ENCODE results near the gene TMC8. TPM values are rescaled to one million over a fixed set of nuclear protein-coding genes. Genes with fewer than 3 reads are reported as not detected.
"Not testable (repeated sequence)": the region's sequence is repeated elsewhere in the genome, so short reads cannot be mapped to it uniquely, and the experiment has no call there.

TMC8 gene
- polyA plus RNA-seq, 4 donors, result 0.90 to 2.6 (median 1.8) TPM

DNA sequence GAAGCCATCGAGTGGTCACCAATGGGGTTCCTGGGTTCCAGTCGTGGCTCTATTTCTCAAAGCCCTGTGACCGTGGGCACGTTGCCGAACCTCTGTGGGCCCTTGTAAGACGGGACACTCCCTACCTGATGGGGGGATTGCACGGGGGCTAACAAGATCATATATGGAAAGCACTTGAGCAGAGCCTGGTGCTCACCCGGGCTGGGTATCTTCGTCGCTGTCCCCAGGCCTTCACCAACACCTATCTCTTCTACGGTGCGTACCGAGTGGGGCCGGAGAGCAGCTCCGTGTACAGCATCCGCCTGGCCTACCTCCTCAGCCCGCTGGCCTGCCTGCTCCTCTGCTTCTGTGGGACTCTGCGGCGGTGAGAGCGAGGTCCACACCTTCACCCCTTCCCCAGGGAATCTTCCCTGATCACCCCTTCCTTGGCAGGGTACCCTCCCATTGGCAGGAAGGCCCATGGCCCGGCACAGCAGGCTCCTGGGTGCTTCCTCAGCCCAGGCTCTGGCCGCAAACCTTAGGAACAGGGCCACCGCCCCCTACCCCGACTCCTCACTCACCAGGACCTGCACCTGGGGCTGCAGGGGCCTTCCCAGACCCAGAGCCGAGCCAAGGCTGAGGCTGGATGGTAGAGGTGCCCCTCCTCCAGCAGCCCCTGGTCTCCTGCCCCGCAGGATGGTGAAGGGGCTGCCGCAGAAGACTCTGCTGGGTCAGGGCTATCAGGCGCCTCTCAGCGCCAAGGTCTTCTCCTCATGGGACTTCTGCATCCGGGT lies 2.8 kb downstream of the TMC8 start:
- no peak for DNase-seq (ENCODE audit: low read depth in 4 of 4, low spot score in 3 of 4)

DNA sequence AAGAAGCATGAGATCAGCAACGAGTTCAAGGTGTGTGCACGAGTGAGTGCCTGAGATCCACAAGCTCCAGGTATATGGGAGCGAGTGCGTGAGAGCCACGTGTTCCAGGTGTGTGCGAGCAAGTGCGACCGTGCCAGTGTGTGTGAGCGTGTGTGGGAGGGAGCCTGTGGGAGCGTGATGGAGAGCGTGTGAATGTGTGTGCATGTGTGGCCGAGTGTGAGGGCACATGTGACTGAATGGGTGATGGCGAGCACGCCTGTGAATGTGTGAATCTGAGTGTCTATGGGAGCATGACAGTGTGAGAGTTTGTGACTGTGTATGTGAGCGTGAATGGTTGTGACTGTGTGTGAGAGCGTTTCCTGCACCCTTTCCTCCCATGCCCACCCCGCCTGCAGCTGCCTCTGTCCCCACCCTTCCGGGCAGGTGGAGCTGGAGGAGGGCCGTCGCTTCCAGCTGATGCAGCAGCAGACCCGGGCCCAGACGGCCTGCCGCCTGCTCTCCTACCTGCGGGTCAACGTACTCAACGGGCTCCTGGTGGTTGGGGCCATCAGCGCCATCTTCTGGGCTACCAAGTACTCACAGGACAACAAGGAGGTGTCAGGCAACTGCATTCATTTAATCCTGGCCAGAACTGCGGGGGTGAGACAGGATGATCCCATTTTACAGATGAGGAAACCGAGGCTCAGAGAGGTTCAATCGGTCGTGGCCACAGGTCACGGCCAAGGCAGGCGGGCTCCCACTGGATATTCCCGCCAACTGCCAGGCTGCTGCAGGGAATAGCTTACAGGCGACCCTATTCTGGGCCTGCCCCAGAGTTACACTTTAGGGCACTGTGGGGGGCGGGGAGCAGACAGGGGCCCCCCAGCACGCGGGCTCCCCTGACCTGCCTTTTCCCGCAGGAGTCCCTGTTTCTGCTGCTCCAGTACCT lies 3.7 kb downstream of the TMC8 start:
- no peak for DNase-seq (ENCODE audit: low read depth in 4 of 4, low spot score in 3 of 4)

DNA sequence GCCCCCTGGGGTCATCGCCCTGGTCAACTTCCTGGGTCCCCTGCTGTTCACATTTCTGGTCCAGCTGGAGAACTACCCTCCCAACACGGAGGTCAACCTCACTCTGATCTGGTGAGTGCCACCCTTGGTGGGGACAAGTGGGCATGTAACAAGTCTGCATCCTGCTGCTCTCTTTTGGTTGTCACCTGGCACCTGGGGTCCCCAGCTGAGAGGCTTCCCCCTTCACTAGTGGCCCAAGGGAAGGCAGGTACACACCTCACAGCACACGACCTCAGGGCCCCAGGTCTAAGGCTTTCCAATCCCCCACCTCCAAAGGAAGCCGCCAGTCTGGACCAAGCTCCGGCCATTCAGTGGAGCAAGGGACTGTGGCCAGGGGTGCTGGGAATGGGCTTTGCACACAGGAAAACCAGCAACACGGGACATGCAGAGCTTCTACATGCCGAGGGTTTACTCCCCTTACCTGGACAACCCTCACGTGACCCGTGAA lies 4.4 kb downstream of the TMC8 start:
- DNase-seq (ENCODE audit: low read depth in 4 of 4, low spot score in 3 of 4), result no peak

DNA sequence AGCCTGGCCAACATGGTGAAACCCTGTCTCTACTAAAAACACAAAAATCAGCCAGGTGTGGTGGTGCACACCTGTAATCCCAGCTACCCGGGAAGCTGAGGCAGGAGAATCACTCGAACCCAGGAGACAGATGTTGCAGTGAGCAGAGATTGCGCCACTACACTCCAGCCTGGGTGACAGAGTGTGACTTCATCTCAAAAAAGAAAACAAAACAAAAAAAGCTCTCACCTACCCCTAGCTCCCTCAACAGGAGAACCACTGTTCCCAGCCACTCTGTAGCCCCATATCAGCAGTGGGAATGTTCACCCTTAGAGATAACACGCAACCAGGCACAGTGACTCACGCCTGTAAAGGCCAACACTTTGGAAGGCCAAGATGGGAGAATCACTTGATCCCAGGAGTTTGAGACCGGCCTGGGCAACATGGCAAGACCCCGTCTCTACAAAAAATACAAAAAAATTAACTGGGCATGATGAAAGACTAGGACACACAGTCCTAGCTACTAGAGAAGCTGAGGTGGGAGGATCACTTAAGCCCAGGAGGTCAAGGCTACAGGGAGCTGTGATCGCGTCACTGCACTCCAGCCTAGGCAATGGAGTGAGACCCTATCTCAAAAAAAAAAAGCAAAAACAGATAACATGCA lies 5.4 kb downstream of the TMC8 start:
- DNase-seq (ENCODE audit: low read depth in 4 of 4, low spot score in 3 of 4), result no peak

DNA sequence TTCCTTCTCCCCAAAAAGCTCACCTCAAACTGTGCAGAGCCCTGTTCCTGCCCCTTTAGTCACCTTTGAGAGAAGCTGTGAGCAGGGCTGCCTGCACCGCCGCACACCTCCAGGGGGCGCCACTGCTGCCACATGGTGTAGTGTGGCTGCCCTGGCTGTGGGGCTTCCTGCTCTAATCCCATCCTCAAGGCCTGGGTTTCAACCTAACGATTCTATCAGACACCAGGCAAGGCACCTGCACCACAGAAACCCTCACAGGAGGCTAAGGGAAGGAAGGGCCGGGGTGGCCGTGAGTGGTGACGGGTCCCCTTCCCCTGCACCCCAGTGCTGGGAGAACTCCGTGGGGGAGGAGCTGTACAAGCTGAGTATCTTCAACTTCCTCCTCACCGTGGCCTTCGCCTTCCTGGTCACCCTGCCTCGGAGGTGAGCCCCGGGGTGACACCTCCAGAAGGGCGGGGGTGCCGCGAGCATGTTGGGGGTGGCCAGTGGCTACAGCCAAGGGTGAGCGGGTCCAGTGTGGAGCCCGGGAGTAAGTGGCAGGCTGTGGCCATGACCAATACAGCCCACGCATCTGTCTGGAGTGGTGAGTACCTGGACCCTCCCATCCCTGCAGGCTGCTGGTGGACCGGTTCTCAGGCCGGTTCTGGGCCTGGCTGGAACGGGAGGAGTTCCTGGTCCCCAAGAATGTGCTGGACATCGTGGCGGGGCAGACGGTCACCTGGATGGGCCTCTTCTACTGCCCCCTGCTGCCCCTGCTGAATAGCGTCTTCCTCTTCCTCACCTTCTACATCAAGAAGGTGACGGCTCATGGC lies 7.0 kb downstream of the TMC8 start:
- no peak for DNase-seq (ENCODE audit: low read depth in 4 of 4, low spot score in 3 of 4)

DNA sequence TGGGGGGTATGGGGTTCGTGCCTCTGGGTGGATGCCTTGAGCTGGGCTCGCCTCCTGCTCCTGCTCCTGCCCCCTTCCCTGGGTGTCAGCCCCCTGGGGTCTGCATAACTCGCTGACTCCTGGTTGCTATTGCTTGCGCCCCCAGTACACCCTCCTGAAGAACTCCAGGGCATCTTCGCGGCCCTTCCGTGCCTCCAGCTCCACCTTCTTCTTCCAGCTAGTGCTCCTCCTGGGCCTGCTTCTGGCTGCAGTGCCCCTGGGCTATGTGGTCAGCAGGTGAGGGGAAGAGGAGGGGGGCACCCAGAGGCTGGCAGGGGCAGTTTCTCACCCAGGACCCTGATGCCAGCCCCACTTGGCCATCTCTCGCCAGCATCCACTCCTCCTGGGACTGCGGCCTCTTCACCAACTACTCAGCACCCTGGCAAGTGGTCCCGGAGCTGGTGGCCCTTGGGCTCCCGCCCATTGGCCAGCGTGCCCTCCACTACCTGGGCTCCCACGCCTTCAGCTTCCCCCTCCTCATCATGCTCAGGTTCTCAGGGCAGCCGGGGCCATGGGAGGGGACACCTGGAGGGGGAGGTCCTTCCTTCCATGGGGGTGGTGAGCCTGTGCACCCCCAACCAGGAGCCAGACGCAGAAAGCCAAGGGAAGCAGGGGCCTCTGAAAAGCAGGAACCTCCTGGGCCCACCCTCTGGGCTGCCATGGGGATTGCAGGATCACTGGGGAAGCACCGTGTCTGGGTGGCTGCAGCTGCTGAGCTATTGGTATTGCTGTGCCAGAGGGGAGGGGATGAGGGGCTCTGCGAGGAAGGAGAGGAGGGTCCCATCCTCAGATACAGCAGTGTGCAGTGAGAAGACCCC lies 7.9 kb downstream of the TMC8 start:
- DNase-seq (ENCODE audit: low read depth in 4 of 4, low spot score in 3 of 4), result no peak

DNA sequence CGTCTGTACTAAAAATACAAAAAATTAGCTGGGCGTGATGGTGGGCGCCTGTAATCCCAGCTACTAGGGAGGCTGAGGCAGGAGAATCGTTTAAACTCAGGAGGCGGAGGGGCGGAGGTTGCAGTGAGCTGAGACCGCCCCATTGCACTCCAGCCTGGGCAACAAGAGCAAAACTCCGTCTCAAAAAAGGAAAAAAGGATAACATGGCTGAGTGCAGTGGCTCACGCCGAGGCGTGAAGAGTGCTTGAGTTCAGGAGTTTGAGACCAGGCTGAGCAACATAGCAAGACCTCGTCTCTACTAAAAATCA lies 9.2 kb downstream of the TMC8 start:
- not testable (repeated sequence) for DNase-seq (ENCODE audit: low read depth in 4 of 4, low spot score in 3 of 4)

DNA sequence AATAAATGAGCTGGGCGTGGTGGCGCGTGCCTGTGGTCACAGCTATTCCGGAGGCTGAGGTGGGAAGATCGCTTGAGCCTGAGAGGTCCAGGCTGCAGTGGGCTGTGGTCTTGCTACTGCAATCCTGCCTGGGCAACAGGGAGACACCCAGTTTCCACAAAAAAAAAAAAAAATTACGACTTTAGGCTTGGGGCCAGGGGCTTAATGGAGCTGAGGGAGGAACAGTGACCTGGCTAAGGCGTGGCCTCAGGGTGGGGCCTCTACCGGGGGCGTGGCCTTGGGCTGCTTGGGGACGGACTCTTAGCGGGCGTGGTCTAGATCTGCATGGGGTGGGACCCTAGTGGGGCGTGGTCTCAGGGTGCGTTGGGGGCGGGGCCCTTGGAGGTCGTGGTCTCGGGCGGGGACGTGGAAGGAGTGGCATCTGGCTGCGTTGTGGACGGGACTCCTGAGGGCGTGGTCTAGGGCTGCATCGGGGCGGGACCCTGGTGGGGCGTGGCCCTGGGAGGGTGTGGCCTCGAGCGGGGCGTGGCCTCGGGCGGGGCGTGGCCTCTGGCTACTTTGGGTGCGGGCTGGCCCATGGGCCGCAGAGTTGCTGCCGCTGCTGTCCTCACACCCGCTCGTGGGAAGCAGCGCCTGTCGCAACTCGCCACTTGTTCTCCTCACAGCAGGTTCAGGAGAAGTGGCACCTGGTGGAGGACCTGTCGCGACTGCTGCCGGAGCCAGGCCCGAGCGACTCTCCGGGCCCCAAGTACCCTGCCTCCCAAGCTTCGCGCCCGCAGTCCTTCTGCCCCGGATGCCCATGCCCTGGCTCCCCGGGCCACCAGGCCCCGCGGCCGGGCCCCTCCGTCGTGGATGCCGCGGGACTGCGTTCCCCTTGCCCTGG lies 9.8 kb downstream of the TMC8 start:
- peak in 1 of 4 donors; percentile 63 for DNase-seq (ENCODE audit: low read depth in 4 of 4, low spot score in 3 of 4)

DNA sequence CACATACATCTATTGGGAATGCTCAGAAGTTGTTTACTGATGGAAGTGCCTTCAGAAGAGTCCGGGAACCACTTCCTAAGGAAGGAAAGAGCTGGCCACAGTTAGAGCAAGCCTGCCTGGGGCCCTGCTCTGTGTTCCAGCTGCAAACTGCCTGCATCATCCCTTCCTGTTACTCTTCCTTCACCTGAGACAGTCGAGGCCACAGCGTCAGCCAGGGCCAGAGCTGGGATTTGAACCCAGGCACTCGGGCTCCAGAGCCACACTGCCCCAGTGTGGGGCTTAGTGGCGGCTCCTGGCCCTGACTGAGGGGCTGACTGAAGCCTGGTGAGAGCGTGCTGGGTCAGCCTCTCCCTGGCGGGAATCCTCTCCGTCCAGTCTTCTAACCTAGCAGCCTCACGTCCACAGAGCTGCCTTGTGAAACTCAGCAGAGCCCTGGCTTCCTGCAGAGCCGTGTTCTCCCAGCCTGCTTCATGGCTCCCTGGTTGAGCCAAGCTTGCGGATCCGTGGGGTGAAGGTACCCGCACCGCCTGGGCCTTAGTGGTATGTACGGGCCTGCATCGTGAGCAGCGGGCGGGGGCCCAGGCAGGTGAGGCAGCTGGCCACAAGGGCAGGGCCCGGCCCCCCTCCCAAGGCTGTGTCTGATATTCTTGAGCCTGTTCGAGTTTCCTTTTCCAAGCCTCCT lies 11.0 kb downstream of the TMC8 start:
- no peak for DNase-seq (ENCODE audit: low read depth in 4 of 4, low spot score in 3 of 4)

DNA sequence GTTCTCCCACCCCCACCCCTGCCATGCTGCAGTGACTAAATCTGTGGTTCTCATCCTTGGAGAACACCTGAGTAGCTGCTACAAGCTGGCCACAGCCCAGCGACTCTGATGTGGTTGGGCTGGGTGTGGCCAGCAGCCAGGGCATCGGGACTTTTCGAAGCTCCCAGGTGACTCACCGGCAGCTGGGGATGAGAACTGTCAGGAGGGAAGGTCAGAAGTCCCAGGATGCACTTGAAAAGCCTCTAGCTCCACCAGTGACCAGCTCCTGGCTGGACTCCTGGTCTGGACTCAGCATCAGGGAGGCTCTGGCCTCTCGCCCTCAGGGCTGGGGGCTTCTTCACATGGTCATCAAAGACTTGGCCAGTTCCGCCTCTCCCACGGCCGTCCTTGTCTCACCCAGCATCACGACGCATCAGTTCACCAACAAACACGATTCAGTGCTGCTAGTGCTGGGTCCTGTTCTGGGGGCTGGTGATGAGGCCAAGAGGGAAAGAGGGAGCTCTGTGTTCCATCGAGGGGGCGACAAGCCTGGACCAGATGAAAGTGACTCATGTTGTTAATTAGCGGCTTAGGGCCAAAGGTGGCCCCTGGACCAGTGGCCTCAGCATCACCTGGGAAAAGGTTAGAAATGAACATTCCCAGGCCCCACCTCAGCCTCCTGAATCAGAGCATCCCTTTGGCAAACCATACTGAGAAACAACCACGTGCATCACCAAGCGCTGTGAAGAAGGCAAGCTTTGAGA lies 11.7 kb downstream of the TMC8 start:
- no peak for DNase-seq (ENCODE audit: low read depth in 4 of 4, low spot score in 3 of 4)

DNA sequence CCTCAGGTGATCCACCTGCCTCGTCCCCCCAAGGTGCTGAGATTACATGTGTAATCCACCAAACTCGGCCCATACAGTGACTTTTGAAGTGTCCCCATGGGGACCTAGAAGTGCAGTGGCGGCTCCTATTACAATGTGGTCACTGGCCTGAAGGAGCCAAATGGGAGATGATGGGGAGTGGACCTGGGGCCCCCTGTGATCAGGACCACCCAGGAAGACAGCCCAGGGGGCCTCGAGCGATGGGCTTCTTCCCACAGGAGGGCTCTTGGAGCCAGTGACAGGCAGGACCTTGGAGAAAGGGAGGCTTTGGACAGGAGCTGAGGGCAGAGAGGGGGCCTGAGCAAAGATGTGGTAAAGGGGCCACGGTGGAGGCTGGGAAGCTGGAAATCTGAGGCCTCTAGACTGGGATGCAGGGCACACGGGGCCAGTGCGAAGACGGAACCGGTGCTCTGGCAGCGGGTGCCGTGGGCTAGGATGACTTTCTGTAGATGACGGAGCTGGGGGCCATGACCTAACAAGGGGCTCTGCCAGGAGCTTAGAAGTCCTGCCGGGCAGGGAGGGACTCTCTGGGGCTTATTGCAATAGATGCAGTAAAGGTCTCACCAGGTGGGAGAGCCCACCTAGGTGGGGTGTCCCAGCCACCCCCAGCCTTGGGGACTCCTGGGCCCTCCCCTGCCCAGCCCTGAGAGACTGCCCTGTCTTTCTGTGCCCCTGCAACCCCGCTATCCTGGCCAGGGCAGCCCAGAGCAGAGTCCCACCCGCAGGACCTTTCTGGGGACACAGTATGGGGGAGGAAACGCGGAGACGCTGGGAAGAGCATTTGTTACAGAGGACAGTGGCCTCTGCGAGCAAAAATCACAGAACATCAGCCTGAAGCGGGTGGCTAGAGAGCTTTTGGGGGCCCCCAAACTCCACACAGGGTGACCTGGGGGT lies 12.9 kb downstream of the TMC8 start:
- no peak for DNase-seq (ENCODE audit: low read depth in 4 of 4, low spot score in 3 of 4)

DNA sequence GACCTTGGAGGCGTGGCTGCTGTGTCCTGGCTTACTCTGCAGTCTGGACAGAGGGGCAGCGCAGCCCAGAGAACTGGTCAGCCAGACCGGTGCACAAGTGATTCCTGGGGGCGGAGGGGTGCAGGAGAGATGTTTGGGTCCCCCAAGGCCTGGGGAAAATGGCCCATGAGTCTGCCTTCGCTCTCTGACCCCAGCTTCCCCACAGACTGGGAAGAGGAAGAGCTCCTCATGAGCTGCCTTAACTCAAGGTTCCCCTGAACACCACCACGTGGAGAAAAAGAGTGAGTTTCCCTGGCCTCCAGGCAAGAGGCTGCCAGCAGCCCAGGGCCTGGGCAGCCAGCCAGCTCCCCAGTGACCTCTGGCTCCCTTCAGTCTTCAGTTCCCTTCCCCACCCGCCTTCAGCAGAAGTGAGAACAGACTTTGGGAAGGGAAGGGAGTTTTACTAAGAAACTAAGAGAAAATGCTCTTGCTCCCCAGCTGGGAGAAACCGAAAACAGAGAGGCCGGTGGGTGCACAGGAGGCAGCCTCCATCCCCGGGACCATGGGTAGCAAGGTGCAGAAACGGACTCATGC lies 13.7 kb downstream of the TMC8 start:
- DNase-seq (ENCODE audit: low read depth in 4 of 4, low spot score in 3 of 4), result peak in 1 of 4 donors; percentile 68

DNA sequence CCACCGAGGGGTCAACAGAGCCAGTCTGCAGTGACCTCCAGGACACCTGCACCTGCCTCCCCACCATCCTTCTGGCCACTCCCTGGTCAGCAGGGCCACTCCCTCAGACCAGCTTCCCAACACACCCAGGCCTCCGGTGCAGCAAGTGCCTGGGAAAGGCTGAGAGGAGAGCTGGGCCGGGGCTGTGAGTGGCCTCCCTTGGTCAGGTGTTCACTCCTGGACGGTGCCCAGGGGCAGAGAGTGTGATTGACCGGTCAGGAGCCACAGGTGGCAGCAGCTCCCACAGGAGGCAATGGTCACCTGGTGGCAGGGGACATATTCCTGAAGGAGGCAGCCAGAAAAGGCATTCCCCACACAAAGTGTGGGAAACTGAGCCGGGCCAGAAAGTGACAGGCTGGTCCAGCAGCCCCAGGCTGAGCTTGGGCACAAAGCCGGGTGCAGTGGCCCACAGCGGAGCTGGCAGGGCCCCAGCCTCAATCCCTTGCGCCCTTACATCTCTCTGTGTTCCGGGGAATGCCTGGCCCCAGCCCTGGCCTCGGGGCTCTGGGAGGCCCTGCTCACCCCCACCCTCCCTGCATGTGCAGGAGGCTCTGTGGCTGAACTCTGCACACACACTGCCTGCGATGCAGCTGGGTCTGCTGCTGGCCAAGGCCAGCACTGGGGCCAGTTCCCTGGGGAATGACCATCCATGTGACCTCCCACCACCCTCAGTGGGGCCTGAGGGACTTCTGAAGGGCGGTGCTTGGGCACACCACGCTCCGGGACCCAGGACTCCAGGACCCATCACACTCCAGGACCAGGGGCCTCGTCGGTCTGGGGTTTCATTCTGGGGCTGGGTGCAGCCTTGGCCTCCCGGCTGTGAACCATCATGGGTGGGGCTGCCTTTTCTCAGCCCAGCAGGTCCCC lies 14.4 kb downstream of the TMC8 start:
- DNase-seq (ENCODE audit: low read depth in 4 of 4, low spot score in 3 of 4), result no peak

DNA sequence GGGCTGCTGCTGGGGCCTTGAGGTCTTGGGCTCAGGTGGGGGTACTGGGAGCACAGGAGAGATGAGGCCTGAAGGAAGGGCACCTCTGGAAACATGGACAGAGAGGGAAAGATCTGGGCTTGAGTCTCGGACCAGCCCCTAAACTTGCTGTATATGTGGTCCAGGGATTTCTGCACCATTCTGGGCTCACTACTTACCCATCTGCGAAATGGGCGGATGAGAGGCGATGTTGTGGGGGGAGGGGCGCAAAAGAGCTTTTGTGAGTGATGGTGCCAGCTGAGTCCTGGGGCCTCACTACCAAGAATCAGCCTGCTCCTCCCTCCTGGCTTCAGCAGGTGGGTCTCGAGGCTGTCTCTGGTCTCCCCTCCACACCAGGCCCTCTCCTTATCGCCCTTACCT lies 15.9 kb downstream of the TMC8 start:
- no peak for DNase-seq (ENCODE audit: low read depth in 4 of 4, low spot score in 3 of 4)

DNA sequence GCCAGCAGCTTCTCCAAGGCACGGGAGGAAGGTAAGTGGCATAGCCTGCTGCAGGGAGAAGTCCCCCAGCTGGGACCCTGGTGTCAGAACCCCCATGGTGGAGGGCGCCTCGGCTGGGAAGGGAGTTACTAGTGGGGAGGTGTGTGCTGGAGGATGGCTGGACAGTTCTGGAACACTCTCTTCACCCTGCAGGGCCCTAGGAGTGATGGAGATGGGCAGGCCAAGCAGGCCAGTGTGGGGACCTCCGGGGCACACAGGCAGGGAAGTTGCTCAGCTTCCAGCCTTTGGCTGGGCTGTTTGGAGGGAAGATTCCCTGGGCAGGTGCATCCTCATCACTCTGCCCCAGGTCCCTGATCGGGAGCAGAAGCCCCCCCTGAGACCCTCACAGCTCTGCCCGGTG lies 16.3 kb downstream of the TMC8 start:
- no peak for DNase-seq (ENCODE audit: low read depth in 4 of 4, low spot score in 3 of 4)

All from left renal pelvis (tissue), 4 donors.